SH-SY5Y (cell line): ENCODE data around the gene TBC1D16.
A peak's percentile ranks its signal among the peaks of the same experiment; 100 is the strongest.

ENCODE experiments used
- GATA2 ChIP-seq: IDR thresholded peaks from 2 replicates; pipeline ENCODE4 v1.6.1; 2011; ENCODE audit warnings: mild to moderate bottlenecking, low read depth, low read length
- GATA3 ChIP-seq: IDR thresholded peaks from 2 replicates; pipeline ENCODE4 v1.6.1; 2011; ENCODE audit warnings: low read depth, mild to moderate bottlenecking, low read length, moderate library complexity

The TBC1D16 gene

GRCh38 chr17:79944251-79944812 lies 91.3 kb downstream of the TBC1D16 start:
- TF ChIP-seq GATA2: 0 out of 2 replicates have a peak, but pooled peaks have one; percentile 37
- no peak for TF ChIP-seq GATA3

GRCh38 chr17:79943347-79944241 lies 92.1 kb downstream of the TBC1D16 start:
- TF ChIP-seq GATA2 (no peak), GATA3 (no peak)

GRCh38 chr17:79942591-79943346 lies 92.9 kb downstream of the TBC1D16 start:
- TF ChIP-seq GATA3: no peak
- TF ChIP-seq GATA2: no peak

- TF ChIP-seq GATA3: no peak
These were observed 93.7 kb downstream of the TBC1D16 start for GRCh38 chr17:79942011-79942405.

GRCh38 chr17:79941088-79942010 lies 94.3 kb downstream of the TBC1D16 start:
- TF ChIP-seq GATA3 (no peak), GATA2 (no peak)

- TF ChIP-seq GATA3: no peak
- TF ChIP-seq GATA2: no peak
These were observed 95.1 kb downstream of the TBC1D16 start for GRCh38 chr17:79940459-79941087.

- no peak for TF ChIP-seq GATA3
- no peak for TF ChIP-seq GATA2
These were observed 95.8 kb downstream of the TBC1D16 start for GRCh38 chr17:79939755-79940458.

GRCh38 chr17:79939094-79939435 lies 96.6 kb downstream of the TBC1D16 start:
- no peak for TF ChIP-seq GATA3
- no peak for TF ChIP-seq GATA2

- TF ChIP-seq GATA3 (no peak), GATA2 (no peak)
These were observed 97.2 kb downstream of the TBC1D16 start for GRCh38 chr17:79938336-79939093.

GRCh38 chr17:79937391-79938335 lies 98.0 kb downstream of the TBC1D16 start:
- no peak for TF ChIP-seq GATA3
- TF ChIP-seq GATA2: no peak

- TF ChIP-seq GATA2 (no peak), GATA3 (no peak)
These were observed 98.9 kb downstream of the TBC1D16 start for GRCh38 chr17:79936641-79937381.
